ENCODE data around the gene DTX2.
"Not testable (repeated sequence)": the region's sequence is repeated elsewhere in the genome, so short reads cannot be mapped to it uniquely, and the experiment has no call there.

GRCh38 chr7:76480403-76481253 lies 19.1 kb downstream of the DTX2 start:
- not testable (repeated sequence) for TF ChIP-seq EZH2 (IDR thresholded peaks at IDR 0.05; ENCODE audit: borderline replicate concordance, insufficient read depth, low read depth, low read length, poor library complexity, severe bottlenecking)
- TF ChIP-seq, protein P1, sequence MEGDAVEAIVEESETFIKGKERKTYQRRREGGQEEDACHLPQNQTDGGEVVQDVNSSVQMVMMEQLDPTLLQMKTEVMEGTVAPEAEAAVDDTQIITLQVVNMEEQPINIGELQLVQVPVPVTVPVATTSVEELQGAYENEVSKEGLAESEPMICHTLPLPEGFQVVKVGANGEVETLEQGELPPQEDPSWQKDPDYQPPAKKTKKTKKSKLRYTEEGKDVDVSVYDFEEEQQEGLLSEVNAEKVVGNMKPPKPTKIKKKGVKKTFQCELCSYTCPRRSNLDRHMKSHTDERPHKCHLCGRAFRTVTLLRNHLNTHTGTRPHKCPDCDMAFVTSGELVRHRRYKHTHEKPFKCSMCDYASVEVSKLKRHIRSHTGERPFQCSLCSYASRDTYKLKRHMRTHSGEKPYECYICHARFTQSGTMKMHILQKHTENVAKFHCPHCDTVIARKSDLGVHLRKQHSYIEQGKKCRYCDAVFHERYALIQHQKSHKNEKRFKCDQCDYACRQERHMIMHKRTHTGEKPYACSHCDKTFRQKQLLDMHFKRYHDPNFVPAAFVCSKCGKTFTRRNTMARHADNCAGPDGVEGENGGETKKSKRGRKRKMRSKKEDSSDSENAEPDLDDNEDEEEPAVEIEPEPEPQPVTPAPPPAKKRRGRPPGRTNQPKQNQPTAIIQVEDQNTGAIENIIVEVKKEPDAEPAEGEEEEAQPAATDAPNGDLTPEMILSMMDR (IDR thresholded peaks at IDR 0.05): not testable (repeated sequence)

Data from B cell (primary cell).